Right atrium auricular region (tissue), 2 donors: ENCODE results near the gene ITPR2. TPM values are rescaled to one million over a fixed set of nuclear protein-coding genes. Genes with fewer than 3 reads are reported as not detected.

Source experiments
- DNase-seq: peaks from one replicate; pipeline ENCODE4 v3.0.0-alpha.2; 2019; ENCODE audit warnings: low spot score
- H3K27ac ChIP-seq, 2 donors: fragments of 200-600 bp; sonication (generic); 1 replicate in 1 of 2; 2 replicates in 1 of 2; pipeline ENCODE4 v1.5.1; 2016 to 2019
- H3K27me3 ChIP-seq, 2 donors: fragments of 200-600 bp; sonication (generic); one replicate each; pipeline versions ENCODE4 v1.5.1 to v1.6.0; 2017 to 2019
- H3K36me3 ChIP-seq: fragments of 200-600 bp; sonication (generic); one replicate; pipeline ENCODE4 v1.5.1; 2016
- H3K4me1 ChIP-seq, 2 donors: fragments of 200-600 bp; sonication (generic); one replicate each; pipeline versions ENCODE4 v1.5.1 to v1.6.0; 2017 to 2019
- H3K4me3 ChIP-seq, 2 donors: fragments of 200-600 bp; sonication (generic); 1 replicate in 1 of 2; 2 replicates in 1 of 2; pipeline ENCODE4 v1.5.1; 2017 to 2019; ENCODE audit warnings: mild to moderate bottlenecking in 1 of 2, moderate library complexity in 1 of 2
- H3K9me3 ChIP-seq, 2 donors: fragments of 200-600 bp; sonication (generic); one replicate each; pipeline ENCODE4 v1.5.1; 2019
- CTCF ChIP-seq, 2 donors: fragments of 200-600 bp; sonication (generic); IDR thresholded peaks; one replicate each; pipeline ENCODE4 v1.5.1; 2019; ENCODE audit warnings: antibody characterized with exemption in 2 of 2
- total RNA-seq, 2 donors: library from RNA; depleted of rRNA; stranded (reverse); fragments of >200 nt; gene quantifications; one replicate each; pipeline ENCODE4 v1.1.0, GENCODE V29; 2016

ITPR2 gene
- total RNA-seq, 2 donors from 2014 or later = 13.0 to 20.7 TPM

- Histone ChIP-seq H3K4me1 (peaks cover 0 to 14% of the 10 kb centered on the region in 2 donors), H3K4me3 (no peak overlapping the region), H3K27ac (no peak overlapping the region), H3K27me3 (no peaks in the 10 kb centered on the region), H3K9me3 (no peaks in the 10 kb centered on the region), H3K36me3 (no peaks in the 10 kb centered on the region)
- no peak for DNase-seq
- no peak for TF ChIP-seq CTCF (IDR thresholded peaks at IDR 0.05)
Measured at GRCh38 chr12:26379777-26380467, 453.1 kb downstream of the ITPR2 start.

GRCh38 chr12:26378711-26379110 is 454.3 kb downstream of the ITPR2 start:
- no peak for DNase-seq
- no peak overlapping the region for H3K27ac ChIP-seq

DNA sequence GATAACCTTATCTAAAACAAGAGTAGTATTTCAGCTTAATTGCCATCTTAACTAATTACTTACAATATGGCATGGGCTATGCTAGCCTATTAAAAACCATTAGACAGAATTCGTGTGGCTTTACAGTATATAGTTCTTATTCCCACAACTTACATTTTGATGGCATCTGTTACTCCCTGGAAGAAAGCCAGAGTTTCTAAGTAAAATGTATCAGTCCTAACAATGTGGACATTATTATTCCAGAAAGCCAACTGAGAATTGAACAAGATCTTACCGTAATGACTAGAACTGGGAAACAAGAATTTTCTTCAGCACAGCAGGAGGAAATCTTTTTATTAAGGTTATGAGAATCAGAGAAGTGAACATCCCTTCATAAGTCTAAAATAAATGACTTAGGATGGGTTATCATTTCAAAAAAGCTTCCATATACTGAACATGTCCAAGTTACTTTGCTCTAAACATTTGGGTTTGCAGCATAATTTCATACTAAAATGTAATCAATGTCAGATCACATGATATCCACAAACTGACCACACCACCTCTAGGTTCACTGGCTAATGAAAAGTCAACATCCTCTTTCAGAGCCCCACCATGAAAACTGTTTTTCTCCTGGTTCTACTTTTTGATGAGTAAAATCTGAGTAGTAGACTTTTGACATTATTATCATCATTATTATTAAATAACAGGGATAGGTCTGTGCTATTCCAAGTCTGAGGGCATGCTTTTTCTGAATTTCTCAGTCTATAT is 457.9 kb downstream of the ITPR2 start:
- Histone ChIP-seq H3K36me3 (no peaks in the 10 kb centered on the region), H3K4me3 (no peak overlapping the region), H3K27me3 (no peaks in the 10 kb centered on the region), H3K27ac (no peak overlapping the region), H3K4me1 (peaks cover 0 to 14% of the 10 kb centered on the region in 2 donors), H3K9me3 (no peaks in the 10 kb centered on the region)
- no peak for DNase-seq
- TF ChIP-seq CTCF (IDR thresholded peaks at IDR 0.05) = no peak

More at GRCh38 chr12:26378711-26379110, 454.3 kb downstream of the ITPR2 start:
- TF ChIP-seq CTCF (IDR thresholded peaks at IDR 0.05) = no peak
- Histone ChIP-seq H3K4me3 (no peak overlapping the region), H3K4me1 (peaks cover 0 to 14% of the 10 kb centered on the region in 2 donors), H3K36me3 (no peaks in the 10 kb centered on the region), H3K9me3 (no peaks in the 10 kb centered on the region), H3K27me3 (no peaks in the 10 kb centered on the region)

- H3K36me3 ChIP-seq = no peaks in the 10 kb centered on the region
- H3K4me1 ChIP-seq = peaks cover 0 to 18% of the 10 kb centered on the region in 2 donors
- H3K27me3 ChIP-seq = no peaks in the 10 kb centered on the region
- no peak for TF ChIP-seq CTCF (IDR thresholded peaks at IDR 0.05)
- H3K27ac ChIP-seq = no peak overlapping the region
- no peak overlapping the region for H3K4me3 ChIP-seq
- no peaks in the 10 kb centered on the region for H3K9me3 ChIP-seq
- DNase-seq = no peak
Measured at GRCh38 chr12:26373606-26374495, 459.1 kb downstream of the ITPR2 start.

- Histone ChIP-seq H3K4me3 (no peak overlapping the region), H3K27ac (no peak overlapping the region), H3K9me3 (no peaks in the 10 kb centered on the region), H3K36me3 (no peaks in the 10 kb centered on the region), H3K4me1 (peaks cover 0 to 9% of the 10 kb centered on the region in 2 donors), H3K27me3 (no peaks in the 10 kb centered on the region)
- DNase-seq = no peak
- no peak for TF ChIP-seq CTCF (IDR thresholded peaks at IDR 0.05)
Measured at GRCh38 chr12:26372866-26373265, 460.1 kb downstream of the ITPR2 start.
